ENCODE results near the gene PTPRC.

Gene PTPRC

DNA sequence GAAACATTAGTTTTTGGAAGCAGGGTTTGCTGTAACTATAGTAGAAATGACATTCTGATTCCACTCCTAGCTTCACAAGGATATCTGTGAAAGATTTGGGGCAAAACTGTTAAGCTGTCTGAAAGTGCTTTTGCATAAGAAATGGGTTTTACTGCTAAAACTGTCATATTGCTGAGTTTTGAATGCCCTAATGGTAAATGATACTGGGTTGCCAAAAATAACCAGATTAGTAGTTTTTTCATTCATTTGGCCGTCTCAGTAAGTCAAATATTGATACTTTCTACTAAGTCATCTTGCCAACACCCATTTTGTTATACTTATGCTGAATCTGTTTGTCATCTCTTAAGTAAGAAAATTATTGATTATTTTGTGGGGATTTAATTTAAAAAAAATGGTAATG, 399 bp upstream of the PTPRC start:
- ChIA-PET POLR2A (no interaction called here), CTCF (interaction anchor here (0.6 kb wide), 1 partner anchor 33 kb away, joined by 4 read pairs; no protein-coding TSS in a partner anchor)
- DNase-seq (ENCODE audit: extremely low spot score): no peak
- TF ChIP-seq ELF4 (IDR thresholded peaks at IDR 0.05): no peak
- no peak for TF ChIP-seq FOXM1 (IDR thresholded peaks at IDR 0.05; ENCODE audit: borderline replicate concordance)
- no peak for TF ChIP-seq NFRKB (IDR thresholded peaks at IDR 0.05)
- TF ChIP-seq, protein P1, sequence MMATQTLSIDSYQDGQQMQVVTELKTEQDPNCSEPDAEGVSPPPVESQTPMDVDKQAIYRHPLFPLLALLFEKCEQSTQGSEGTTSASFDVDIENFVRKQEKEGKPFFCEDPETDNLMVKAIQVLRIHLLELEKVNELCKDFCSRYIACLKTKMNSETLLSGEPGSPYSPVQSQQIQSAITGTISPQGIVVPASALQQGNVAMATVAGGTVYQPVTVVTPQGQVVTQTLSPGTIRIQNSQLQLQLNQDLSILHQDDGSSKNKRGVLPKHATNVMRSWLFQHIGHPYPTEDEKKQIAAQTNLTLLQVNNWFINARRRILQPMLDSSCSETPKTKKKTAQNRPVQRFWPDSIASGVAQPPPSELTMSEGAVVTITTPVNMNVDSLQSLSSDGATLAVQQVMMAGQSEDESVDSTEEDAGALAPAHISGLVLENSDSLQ (IDR thresholded peaks at IDR 0.05): no peak
- TF ChIP-seq LEF1 (IDR thresholded peaks at IDR 0.05; ENCODE audit: borderline replicate concordance): no peak
- no peak for TF ChIP-seq ARNT (IDR thresholded peaks at IDR 0.05)
- TF ChIP-seq FOXK2 (IDR thresholded peaks at IDR 0.05): no peak
- no peak for TF ChIP-seq TARDBP (IDR thresholded peaks at IDR 0.05)
- no peak for TF ChIP-seq FOXA1 (IDR thresholded peaks at IDR 0.05)
- TF ChIP-seq SP1 (IDR thresholded peaks at IDR 0.05): no peak
- TF ChIP-seq ZNF384 (IDR thresholded peaks at IDR 0.05): no peak
- no peak for TF ChIP-seq BHLHE40 (IDR thresholded peaks at IDR 0.05; ENCODE audit: borderline replicate concordance)
- TF ChIP-seq HDGF (IDR thresholded peaks at IDR 0.05; ENCODE audit: borderline replicate concordance): no peak
- no peak for TF ChIP-seq SUZ12 (IDR thresholded peaks at IDR 0.05)
- TF ChIP-seq L3MBTL2 (conservative IDR thresholded peaks at IDR 0.05): no peak
- no peak for TF ChIP-seq CTBP1 (IDR thresholded peaks at IDR 0.05; ENCODE audit: borderline replicate concordance)

DNA sequence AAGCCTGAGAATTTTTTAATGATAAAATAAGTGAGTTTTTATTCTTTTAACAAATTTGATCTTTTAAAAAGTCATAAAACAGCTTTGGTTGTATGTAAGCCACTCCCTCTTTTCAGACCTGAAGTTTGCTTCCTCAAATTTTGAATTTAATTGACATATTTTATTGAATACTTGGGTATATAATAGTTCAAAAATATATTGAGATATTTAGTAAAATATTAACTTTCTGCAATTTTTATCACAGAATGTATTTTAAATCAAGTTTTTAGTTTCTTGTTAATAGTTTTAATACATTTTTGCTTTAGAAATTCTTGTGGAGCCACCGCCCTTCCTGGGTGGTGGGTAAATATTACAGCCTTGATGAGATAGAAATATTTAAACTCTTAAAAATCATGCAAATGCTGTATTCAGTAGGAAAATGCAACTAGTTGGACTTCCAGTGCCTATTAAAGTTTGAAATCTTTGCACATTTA, 867 bp downstream of the PTPRC start:
- TF ChIP-seq NFRKB (IDR thresholded peaks at IDR 0.05): no peak
- TF ChIP-seq, protein P1 (IDR thresholded peaks at IDR 0.05): no peak
- ChIA-PET POLR2A (no interaction called here), CTCF (no interaction called here)
- no peak for DNase-seq (ENCODE audit: extremely low spot score)

DNA sequence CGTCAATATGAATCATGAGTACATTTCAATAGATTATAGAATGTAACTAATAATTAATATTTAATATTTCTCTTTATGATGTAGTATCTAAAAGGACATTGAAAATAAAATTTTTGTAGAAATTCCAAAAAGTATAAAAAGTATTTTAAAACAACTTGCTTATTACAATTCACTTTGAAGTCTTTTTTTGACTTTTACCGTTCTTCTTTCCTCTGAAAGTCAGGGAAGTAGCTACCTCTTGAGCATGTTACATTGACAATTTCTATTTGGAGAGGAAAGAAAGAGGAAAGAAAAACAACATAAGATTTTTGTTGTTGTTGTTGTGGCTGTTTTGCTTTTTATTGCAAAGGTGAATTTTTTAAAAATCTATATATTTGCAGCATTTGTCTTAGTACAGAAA, 1.3 kb downstream of the PTPRC start:
- POLR2A ChIA-PET: no interaction called here
- DNase-seq (ENCODE audit: extremely low spot score): no peak

DNA sequence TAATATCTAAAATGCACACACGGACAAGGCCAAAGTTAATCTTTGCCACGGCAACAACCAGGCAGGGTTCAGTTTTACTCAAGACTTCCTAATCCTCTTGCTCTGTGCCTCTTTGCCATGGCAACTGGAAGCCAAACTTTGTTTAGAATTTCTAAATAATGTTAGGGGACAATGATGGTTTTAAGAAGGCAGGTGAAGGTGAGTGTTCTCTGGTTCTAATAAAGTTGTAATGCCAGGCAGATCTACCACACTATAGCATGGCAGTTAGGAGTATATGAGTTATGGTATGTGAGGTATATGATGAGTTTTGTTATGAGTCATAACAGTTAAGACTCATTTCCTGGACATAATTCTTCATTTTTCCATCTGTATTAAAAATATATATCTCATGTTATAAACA, 2.7 kb downstream of the PTPRC start:
- ChIA-PET CTCF (no interaction called here), POLR2A (no interaction called here)
- no peak for DNase-seq (ENCODE audit: extremely low spot score)
- no peak for TF ChIP-seq CTBP1 (IDR thresholded peaks at IDR 0.05; ENCODE audit: borderline replicate concordance)
- TF ChIP-seq FOXA1 (IDR thresholded peaks at IDR 0.05): no peak
- TF ChIP-seq NFRKB (IDR thresholded peaks at IDR 0.05): no peak
- TF ChIP-seq TARDBP (IDR thresholded peaks at IDR 0.05): no peak
- no peak for TF ChIP-seq SP1 (IDR thresholded peaks at IDR 0.05)
- no peak for TF ChIP-seq FOXM1 (IDR thresholded peaks at IDR 0.05; ENCODE audit: borderline replicate concordance)
- TF ChIP-seq, protein P1 (IDR thresholded peaks at IDR 0.05): no peak
- no peak for TF ChIP-seq L3MBTL2 (conservative IDR thresholded peaks at IDR 0.05)

More for the DNA sequence above, 1.3 kb downstream of the PTPRC start:
- CTCF ChIA-PET: no interaction called here
- TF ChIP-seq FOXA1 (IDR thresholded peaks at IDR 0.05) (no peak), FOXM1 (IDR thresholded peaks at IDR 0.05; ENCODE audit: borderline replicate concordance) (no peak), L3MBTL2 (conservative IDR thresholded peaks at IDR 0.05) (no peak), CTBP1 (IDR thresholded peaks at IDR 0.05; ENCODE audit: borderline replicate concordance) (no peak), SUZ12 (IDR thresholded peaks at IDR 0.05) (no peak), ARNT (IDR thresholded peaks at IDR 0.05) (no peak), LEF1 (IDR thresholded peaks at IDR 0.05; ENCODE audit: borderline replicate concordance) (no peak), HDGF (IDR thresholded peaks at IDR 0.05; ENCODE audit: borderline replicate concordance) (no peak), TARDBP (IDR thresholded peaks at IDR 0.05) (no peak), NFRKB (IDR thresholded peaks at IDR 0.05) (no peak), FOXK2 (IDR thresholded peaks at IDR 0.05) (no peak), ZNF384 (IDR thresholded peaks at IDR 0.05) (no peak), SP1 (IDR thresholded peaks at IDR 0.05) (no peak)
- TF ChIP-seq, protein P1 (IDR thresholded peaks at IDR 0.05): no peak

DNA sequence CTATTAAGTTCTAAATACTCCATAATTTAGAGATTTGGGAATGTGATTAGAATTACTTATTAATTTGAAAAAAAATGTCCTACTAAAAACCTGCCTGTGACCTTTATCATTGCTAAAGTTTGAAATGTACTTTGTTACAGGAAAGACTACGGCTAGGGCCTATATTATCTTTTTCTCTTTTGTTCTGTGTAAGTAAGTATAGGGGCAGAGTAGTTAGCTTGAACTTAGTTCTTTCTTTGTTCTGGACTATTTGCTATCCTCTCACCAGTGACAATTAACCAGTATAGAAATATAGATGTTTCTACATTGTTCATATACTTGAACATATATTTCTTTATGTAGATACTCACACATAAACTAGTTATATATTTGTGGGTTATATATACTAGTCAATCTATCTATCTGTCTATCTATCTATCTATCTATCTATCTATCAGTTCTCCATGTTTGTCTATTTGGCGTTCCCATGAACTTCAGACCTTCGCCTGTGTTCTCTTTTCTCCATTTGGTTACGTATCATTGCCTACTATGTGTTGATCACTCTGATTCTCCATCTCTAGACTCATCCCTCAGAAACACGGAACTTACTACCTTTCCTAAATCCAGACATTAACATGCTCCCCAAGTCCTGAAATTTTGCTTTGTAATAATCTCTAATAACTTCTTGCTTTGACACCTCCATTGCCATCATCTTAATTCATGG, 3.3 kb downstream of the PTPRC start:
- POLR2A ChIA-PET: no interaction called here
- no peak for DNase-seq (ENCODE audit: extremely low spot score)
- CTCF ChIA-PET: no interaction called here
- no peak for TF ChIP-seq SP1 (IDR thresholded peaks at IDR 0.05)
- TF ChIP-seq FOXK2 (IDR thresholded peaks at IDR 0.05): no peak
- TF ChIP-seq ZNF384 (IDR thresholded peaks at IDR 0.05): no peak
- no peak for TF ChIP-seq NFRKB (IDR thresholded peaks at IDR 0.05)
- TF ChIP-seq BHLHE40 (IDR thresholded peaks at IDR 0.05; ENCODE audit: borderline replicate concordance): no peak
- no peak for TF ChIP-seq FOXA1 (IDR thresholded peaks at IDR 0.05)
- TF ChIP-seq CTBP1 (IDR thresholded peaks at IDR 0.05; ENCODE audit: borderline replicate concordance): no peak
- no peak for TF ChIP-seq LEF1 (IDR thresholded peaks at IDR 0.05; ENCODE audit: borderline replicate concordance)
- TF ChIP-seq FOXM1 (IDR thresholded peaks at IDR 0.05; ENCODE audit: borderline replicate concordance): no peak
- TF ChIP-seq SUZ12 (IDR thresholded peaks at IDR 0.05): no peak
- no peak for TF ChIP-seq TARDBP (IDR thresholded peaks at IDR 0.05)
- no peak for TF ChIP-seq HDGF (IDR thresholded peaks at IDR 0.05; ENCODE audit: borderline replicate concordance)
- no peak for TF ChIP-seq ARNT (IDR thresholded peaks at IDR 0.05)
- no peak for TF ChIP-seq ELF4 (IDR thresholded peaks at IDR 0.05)

DNA sequence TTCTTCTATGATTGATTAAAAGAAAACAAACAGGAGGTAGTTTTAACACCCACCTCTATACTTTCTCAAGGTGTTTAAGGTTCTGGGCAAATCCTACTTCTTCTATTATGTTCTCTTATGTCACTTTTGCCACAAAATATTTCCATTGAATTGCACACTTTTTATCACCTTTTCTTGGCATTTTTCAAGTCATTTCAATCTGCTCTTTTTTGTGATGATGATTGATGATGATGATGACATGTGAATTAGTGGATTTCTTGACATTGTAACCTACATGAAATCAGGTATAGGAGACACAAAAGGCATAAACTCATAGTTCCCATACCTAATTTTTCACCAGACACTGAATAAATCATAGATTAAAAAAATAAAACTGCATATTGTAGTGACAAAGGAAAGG, 4.1 kb downstream of the PTPRC start:
- no peak for TF ChIP-seq ELF4 (IDR thresholded peaks at IDR 0.05)
- TF ChIP-seq FOXM1 (IDR thresholded peaks at IDR 0.05; ENCODE audit: borderline replicate concordance): no peak
- ChIA-PET CTCF (no interaction called here), POLR2A (no interaction called here)
- DNase-seq (ENCODE audit: extremely low spot score): no peak

Measured in HEK293T (cell line).